ENCODE results near the gene ZFYVE27.

ZFYVE27 gene

DNA sequence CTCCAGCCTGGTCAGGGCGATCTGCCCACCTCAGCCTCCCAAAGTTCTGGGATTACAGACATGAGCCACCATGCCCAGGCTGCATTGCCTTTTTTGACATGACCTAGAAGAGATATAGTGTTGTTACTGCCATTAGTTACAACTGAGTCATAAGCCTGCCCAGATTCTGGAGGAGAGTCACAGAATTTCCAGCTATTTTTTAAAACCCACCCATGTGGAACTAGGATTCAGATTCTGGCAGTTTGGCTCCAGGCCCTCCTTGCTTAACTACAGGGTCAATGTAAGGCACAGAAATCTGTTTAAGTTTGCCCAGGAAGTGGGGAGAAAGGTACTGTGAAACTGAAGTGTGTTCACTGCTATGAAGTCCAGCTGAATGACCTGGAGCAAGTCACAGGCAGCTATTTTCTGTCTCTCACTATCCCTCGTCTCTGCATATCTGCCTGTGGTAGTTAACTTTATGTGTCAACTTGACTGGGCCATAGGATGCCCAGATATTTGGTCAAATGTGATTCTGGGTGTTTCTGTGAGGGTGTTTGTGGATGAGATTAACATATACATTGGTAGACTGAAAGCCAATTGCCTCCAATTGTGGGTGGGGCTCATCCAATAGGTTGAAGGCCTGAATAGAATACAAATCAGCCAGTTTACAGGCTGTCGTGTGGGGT, 31.8 kb upstream of the ZFYVE27 start:
- DNase-seq (ENCODE audit: insufficient read length, low spot score) = no peak
- FAIRE-seq = no peak
- no peak for TF ChIP-seq PAX5 (IDR thresholded peaks at IDR 0.05; ENCODE audit: insufficient read depth, low read length, severe bottlenecking)
- no peak for TF ChIP-seq POLR2AphosphoS5 (IDR thresholded peaks at IDR 0.05; ENCODE audit: low read depth, low read length)
- TF ChIP-seq SPI1 (IDR thresholded peaks at IDR 0.05; ENCODE audit: low read depth, low read length) = no peak
- TF ChIP-seq POU2F2 (IDR thresholded peaks at IDR 0.05; ENCODE audit: low read depth, low read length) = no peak
- TF ChIP-seq POLR2A (IDR thresholded peaks at IDR 0.05; ENCODE audit: low read depth, low read length) = no peak
- no peak for TF ChIP-seq TAF1 (IDR thresholded peaks at IDR 0.05; ENCODE audit: low read depth, low read length)

GRCh38 chr10:97707134-97707861, 29.6 kb upstream of the ZFYVE27 start:
- FAIRE-seq (no peak), DNase-seq (ENCODE audit: insufficient read length, low spot score) (no peak)
- TF ChIP-seq POLR2A (IDR thresholded peaks at IDR 0.05; ENCODE audit: low read depth, low read length) (no peak), POLR2AphosphoS5 (IDR thresholded peaks at IDR 0.05; ENCODE audit: low read depth, low read length) (no peak), TAF1 (IDR thresholded peaks at IDR 0.05; ENCODE audit: low read depth, low read length) (no peak), PAX5 (IDR thresholded peaks at IDR 0.05; ENCODE audit: insufficient read depth, low read length, severe bottlenecking) (no peak), POU2F2 (IDR thresholded peaks at IDR 0.05; ENCODE audit: low read depth, low read length) (no peak), SPI1 (IDR thresholded peaks at IDR 0.05; ENCODE audit: low read depth, low read length) (no peak)

GRCh38 chr10:97708167-97708566, 28.8 kb upstream of the ZFYVE27 start:
- TF ChIP-seq SPI1 (IDR thresholded peaks at IDR 0.05; ENCODE audit: low read depth, low read length) = no peak
- no peak for TF ChIP-seq POLR2A (IDR thresholded peaks at IDR 0.05; ENCODE audit: low read depth, low read length)
- TF ChIP-seq TAF1 (IDR thresholded peaks at IDR 0.05; ENCODE audit: low read depth, low read length) = no peak
- no peak for TF ChIP-seq PAX5 (IDR thresholded peaks at IDR 0.05; ENCODE audit: insufficient read depth, low read length, severe bottlenecking)
- TF ChIP-seq POLR2AphosphoS5 (IDR thresholded peaks at IDR 0.05; ENCODE audit: low read depth, low read length) = no peak
- TF ChIP-seq POU2F2 (IDR thresholded peaks at IDR 0.05; ENCODE audit: low read depth, low read length) = no peak
- FAIRE-seq (no peak), DNase-seq (ENCODE audit: insufficient read length, low spot score) (no peak)

- FAIRE-seq (peak; percentile 23), DNase-seq (ENCODE audit: insufficient read length, low spot score) (no peak)
- TF ChIP-seq TAF1 (IDR thresholded peaks at IDR 0.05; ENCODE audit: low read depth, low read length) (no peak), POU2F2 (IDR thresholded peaks at IDR 0.05; ENCODE audit: low read depth, low read length) (no peak), PAX5 (IDR thresholded peaks at IDR 0.05; ENCODE audit: insufficient read depth, low read length, severe bottlenecking) (no peak), POLR2AphosphoS5 (IDR thresholded peaks at IDR 0.05; ENCODE audit: low read depth, low read length) (no peak), POLR2A (IDR thresholded peaks at IDR 0.05; ENCODE audit: low read depth, low read length) (no peak), SPI1 (IDR thresholded peaks at IDR 0.05; ENCODE audit: low read depth, low read length) (no peak)
These were observed 27.7 kb upstream of the ZFYVE27 start for GRCh38 chr10:97708976-97709946.

DNA sequence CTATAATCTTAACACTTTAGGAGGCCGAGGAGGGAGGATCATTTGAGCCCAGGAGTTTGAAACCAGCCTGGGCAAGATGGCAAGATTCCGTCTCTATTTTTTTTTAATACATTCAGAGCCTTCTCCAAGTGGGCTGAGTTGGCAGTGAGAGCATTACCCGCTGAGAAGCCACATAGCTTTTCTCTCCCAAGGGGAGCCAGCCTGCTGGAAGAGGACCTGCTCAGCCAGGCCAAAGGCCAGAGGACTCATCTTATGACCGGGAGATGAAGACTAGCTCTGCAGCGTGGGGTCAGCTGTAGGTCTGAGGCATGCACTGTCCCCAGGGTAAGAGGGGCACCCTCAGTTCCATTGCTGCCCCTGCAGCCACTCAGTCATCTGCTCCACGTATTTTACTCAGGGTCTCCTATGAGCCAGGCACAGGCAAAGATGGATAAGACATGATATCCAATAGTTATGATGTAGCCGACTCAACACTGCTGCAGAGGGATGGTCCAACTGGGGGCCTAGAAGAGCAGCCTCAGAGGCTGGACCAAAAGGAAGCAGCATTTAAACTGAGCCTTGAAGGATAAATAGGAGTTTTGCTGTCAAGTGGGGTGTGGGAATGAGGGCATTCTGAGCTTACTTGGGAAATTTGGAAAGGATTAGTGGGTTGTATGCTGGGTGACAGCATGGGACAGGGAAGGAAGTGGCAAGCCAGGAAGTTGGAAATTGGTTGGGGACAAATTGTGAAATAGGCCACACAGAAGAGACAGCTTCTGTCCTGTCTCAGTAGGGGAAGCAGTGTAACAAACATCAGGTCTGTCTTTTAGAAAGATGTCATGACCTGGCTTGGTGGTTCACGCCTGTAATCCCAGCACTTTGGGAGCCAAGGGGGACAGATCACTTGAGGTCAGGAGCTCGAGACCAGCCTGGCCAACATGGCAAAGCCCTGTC, 25.0 kb upstream of the ZFYVE27 start:
- no peak for DNase-seq (ENCODE audit: insufficient read length, low spot score)
- no peak for FAIRE-seq

GRCh38 chr10:97713339-97713825, 23.5 kb upstream of the ZFYVE27 start, which contains the start of gene MARVELD1:
MARVELD1 (plus strand) TSS chr10:97713730; CDS start chr10:97713877, 147 bp downstream.
- FAIRE-seq = no peak
- TF ChIP-seq PAX5 (IDR thresholded peaks at IDR 0.05; ENCODE audit: insufficient read depth, low read length, severe bottlenecking) (no peak), TAF1 (IDR thresholded peaks at IDR 0.05; ENCODE audit: low read depth, low read length) (no peak), POLR2AphosphoS5 (IDR thresholded peaks at IDR 0.05; ENCODE audit: low read depth, low read length) (no peak), POU2F2 (IDR thresholded peaks at IDR 0.05; ENCODE audit: low read depth, low read length) (no peak), SPI1 (IDR thresholded peaks at IDR 0.05; ENCODE audit: low read depth, low read length) (no peak), POLR2A (IDR thresholded peaks at IDR 0.05; ENCODE audit: low read depth, low read length) (no peak)
- DNase-seq (ENCODE audit: insufficient read length, low spot score) = peak; percentile 45

More for the DNA sequence above, 25.0 kb upstream of the ZFYVE27 start:
- TF ChIP-seq POLR2AphosphoS5 (IDR thresholded peaks at IDR 0.05; ENCODE audit: low read depth, low read length) = no peak
- TF ChIP-seq POLR2A (IDR thresholded peaks at IDR 0.05; ENCODE audit: low read depth, low read length) = no peak
- no peak for TF ChIP-seq POU2F2 (IDR thresholded peaks at IDR 0.05; ENCODE audit: low read depth, low read length)
- TF ChIP-seq SPI1 (IDR thresholded peaks at IDR 0.05; ENCODE audit: low read depth, low read length) = no peak
- no peak for TF ChIP-seq TAF1 (IDR thresholded peaks at IDR 0.05; ENCODE audit: low read depth, low read length)
- TF ChIP-seq PAX5 (IDR thresholded peaks at IDR 0.05; ENCODE audit: insufficient read depth, low read length, severe bottlenecking) = no peak

DNA sequence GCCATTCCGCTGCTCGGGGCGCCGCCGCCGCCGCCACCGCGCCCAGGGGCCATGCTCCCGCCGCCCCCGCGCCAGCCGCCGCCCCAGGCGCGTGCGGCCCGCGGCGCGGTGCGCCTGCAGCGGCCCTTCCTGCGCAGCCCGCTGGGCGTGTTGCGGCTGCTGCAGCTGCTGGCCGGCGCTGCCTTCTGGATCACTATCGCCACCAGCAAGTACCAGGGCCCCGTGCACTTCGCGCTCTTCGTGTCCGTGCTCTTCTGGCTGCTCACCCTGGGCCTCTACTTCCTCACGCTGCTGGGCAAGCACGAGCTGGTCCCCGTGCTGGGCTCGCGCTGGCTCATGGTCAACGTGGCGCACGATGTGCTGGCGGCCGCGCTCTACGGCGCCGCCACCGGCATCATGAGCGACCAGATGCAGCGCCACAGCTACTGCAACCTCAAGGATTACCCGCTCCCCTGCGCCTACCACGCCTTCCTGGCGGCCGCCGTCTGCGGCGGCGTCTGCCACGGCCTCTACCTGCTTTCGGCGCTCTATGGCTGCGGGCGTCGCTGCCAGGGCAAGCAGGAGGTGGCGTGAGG, 23.0 kb upstream of the ZFYVE27 start:
- TF ChIP-seq PAX5 (IDR thresholded peaks at IDR 0.05; ENCODE audit: insufficient read depth, low read length, severe bottlenecking) (no peak), TAF1 (IDR thresholded peaks at IDR 0.05; ENCODE audit: low read depth, low read length) (no peak), POLR2AphosphoS5 (IDR thresholded peaks at IDR 0.05; ENCODE audit: low read depth, low read length) (no peak), POLR2A (IDR thresholded peaks at IDR 0.05; ENCODE audit: low read depth, low read length) (0 out of 2 replicates have a peak, but pooled peaks have one; percentile 20), POU2F2 (IDR thresholded peaks at IDR 0.05; ENCODE audit: low read depth, low read length) (no peak), SPI1 (IDR thresholded peaks at IDR 0.05; ENCODE audit: low read depth, low read length) (no peak)
- DNase-seq (ENCODE audit: insufficient read length, low spot score) (peak; percentile 81), FAIRE-seq (peak; percentile 97)

Measured in GM12891 (cell line).